Esophagus squamous epithelium (tissue), 5 donors: ENCODE results near the gene DCC. TPM values are rescaled to one million over a fixed set of nuclear protein-coding genes. Genes with fewer than 3 reads are reported as not detected.

Experiments
- DNase-seq: peaks from one replicate; lab custom pipeline; 2025; lab: John Stamatoyannopoulos, UW
- H3K27ac ChIP-seq, 4 donors: fragments of 200-600 bp; sonication (generic); one replicate each; pipeline ENCODE4 v1.5.1; 2016 to 2019; ENCODE audit warnings: mild to moderate bottlenecking in 1 of 4
- H3K27me3 ChIP-seq, 4 donors: fragments of 200-600 bp; sonication (generic); 1 replicate in 3 of 4; 2 replicates in 1 of 4; pipeline versions ENCODE4 v1.5.1 to v1.6.0; 2017 to 2021; ENCODE audit warnings: antibody characterized with exemption in 1 of 4
- H3K36me3 ChIP-seq, 3 donors: fragments of 200-600 bp; sonication (generic); one replicate each; pipeline ENCODE4 v1.5.1; 2016 to 2019
- H3K4me1 ChIP-seq, 3 donors: fragments of 200-600 bp; sonication (generic); one replicate each; pipeline ENCODE4 v1.5.1; 2017 to 2019
- H3K4me3 ChIP-seq, 4 donors: fragments of 200-600 bp; sonication (generic); 1 replicate in 3 of 4; 2 replicates in 1 of 4; pipeline ENCODE4 v1.5.1; 2016 to 2019; ENCODE audit warnings: mild to moderate bottlenecking in 2 of 4, moderate library complexity in 1 of 4
- H3K9me3 ChIP-seq, 3 donors: fragments of 200-600 bp; sonication (generic); one replicate each; pipeline ENCODE4 v1.5.1; 2016 to 2019
- POLR2A ChIP-seq, 4 donors: fragments of 450-650 bp; IDR thresholded peaks; one replicate each; pipeline ENCODE4 v1.6.1; 2017; ENCODE audit warnings: antibody characterized with exemption in 4 of 4, mild to moderate bottlenecking in 4 of 4, moderate library complexity in 3 of 4
- WGBS, 2 donors: methylation state at CpG; one replicate each; pipeline ENCODE4 v1.1.5; 2018; 5-methylcytosine and 5-hydroxymethylcytosine counted together
- intact Hi-C: fragments of 100-400 bp; cut with DNase I; formaldehyde crosslinking; loops from one replicate; pipeline ENCODE4 v1.15.0; 2022
- total RNA-seq, 4 donors: library from RNA; depleted of rRNA; stranded (reverse); fragments of >200 nt; gene quantifications; one replicate each; pipeline ENCODE4 v1.1.0, GENCODE V29; 2016
- TF ChIP-seq, protein P1 (sequence below), 6 experiments: fragments of 450-650 bp in 4 of 6; fragments of 200-600 bp in 2 of 6; sonication (generic) in 2 of 6; IDR thresholded peaks; one replicate each; pipeline ENCODE4 v1.5.1; 2016 to 2019; ENCODE audit warnings: antibody characterized with exemption in 6 of 6, mild to moderate bottlenecking in 4 of 6, moderate library complexity in 4 of 6
- donor health status: DM: yes; HTN: yes; CAD: no.

Gene DCC
- total RNA-seq, 4 donors from 2014 or later = 0.06 to 0.95 TPM; not detected in 2

DNA sequence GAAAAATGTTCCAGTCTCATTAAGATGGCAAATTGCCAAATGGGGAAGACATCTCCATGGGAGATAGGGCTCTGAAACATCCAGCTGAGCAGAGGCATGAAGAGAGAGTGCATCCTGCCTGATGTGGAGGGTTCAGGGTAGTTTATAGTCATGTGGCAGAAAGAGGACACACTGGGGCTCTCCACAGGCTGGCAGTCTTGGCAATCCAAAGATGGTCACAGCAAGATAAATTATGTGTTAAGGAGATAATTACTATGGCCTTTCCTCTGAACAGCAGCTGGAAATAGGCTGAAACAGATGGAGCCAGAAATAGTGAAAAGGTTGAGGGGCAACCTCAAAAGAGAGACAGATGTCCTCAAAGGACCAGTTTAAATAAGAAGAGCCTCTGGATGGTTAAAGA lies 97.2 kb downstream of the DCC start:
- TF ChIP-seq, protein P1, sequence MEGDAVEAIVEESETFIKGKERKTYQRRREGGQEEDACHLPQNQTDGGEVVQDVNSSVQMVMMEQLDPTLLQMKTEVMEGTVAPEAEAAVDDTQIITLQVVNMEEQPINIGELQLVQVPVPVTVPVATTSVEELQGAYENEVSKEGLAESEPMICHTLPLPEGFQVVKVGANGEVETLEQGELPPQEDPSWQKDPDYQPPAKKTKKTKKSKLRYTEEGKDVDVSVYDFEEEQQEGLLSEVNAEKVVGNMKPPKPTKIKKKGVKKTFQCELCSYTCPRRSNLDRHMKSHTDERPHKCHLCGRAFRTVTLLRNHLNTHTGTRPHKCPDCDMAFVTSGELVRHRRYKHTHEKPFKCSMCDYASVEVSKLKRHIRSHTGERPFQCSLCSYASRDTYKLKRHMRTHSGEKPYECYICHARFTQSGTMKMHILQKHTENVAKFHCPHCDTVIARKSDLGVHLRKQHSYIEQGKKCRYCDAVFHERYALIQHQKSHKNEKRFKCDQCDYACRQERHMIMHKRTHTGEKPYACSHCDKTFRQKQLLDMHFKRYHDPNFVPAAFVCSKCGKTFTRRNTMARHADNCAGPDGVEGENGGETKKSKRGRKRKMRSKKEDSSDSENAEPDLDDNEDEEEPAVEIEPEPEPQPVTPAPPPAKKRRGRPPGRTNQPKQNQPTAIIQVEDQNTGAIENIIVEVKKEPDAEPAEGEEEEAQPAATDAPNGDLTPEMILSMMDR (IDR thresholded peaks at IDR 0.05) = no peak
- TF ChIP-seq POLR2A (IDR thresholded peaks at IDR 0.05) = no peak
- Histone ChIP-seq H3K36me3 (no peaks in the 10 kb centered on the region), H3K27me3 (no peaks in the 10 kb centered on the region), H3K4me3 (no peak overlapping the region), H3K4me1 (no peaks in the 10 kb centered on the region), H3K9me3 (no peaks in the 10 kb centered on the region), H3K27ac (no peak overlapping the region)
- intact Hi-C loops = no loop called here
- no peak for DNase-seq

DNA sequence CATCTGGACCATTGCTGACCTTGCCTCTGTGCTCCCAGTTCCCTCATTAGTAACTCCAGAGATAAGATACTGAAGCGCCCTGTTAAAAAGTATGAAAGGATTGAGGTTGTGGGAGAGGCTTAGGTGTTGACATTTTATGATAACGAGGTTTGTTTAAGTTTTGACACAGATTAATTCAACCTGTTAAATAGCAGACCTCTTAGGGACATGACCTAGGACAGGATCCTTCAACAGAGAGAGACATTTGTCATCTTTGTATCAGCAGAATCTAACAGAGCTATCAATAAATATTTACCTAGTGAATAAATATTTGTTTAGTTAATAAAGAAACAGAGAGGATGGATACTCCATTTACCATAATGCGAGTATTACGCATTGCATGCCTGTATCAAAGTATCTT lies 99.5 kb downstream of the DCC start:
- WGBS, 2 donors = 39 to 45% methylated on average over 4 of the region's 4 CpGs
- no peak for TF ChIP-seq POLR2A (IDR thresholded peaks at IDR 0.05)
- TF ChIP-seq, protein P1 (IDR thresholded peaks at IDR 0.05) = no peak

DNA sequence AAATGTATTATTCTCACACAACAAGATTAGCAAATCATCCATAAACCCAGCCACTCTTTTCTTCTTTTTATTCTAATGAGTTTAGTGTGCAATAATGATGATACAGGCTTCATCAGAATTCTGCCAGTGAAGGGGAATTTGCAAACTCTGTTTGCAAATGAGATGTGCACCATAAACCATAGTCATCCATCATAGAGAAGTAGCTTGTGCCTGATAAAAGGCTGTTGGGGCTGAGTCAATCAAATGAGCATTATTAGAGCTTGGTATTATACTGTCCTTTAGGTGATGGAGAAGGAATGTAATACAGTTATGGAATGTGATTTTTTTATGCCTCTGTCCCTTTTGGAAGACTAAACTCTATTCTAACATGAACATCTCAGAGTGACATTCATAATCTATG lies 101.8 kb downstream of the DCC start:
- H3K4me1 ChIP-seq = no peaks in the 10 kb centered on the region
- H3K27me3 ChIP-seq = no peaks in the 10 kb centered on the region
- no peaks in the 10 kb centered on the region for H3K9me3 ChIP-seq
- TF ChIP-seq, protein P1 (IDR thresholded peaks at IDR 0.05) = no peak
- TF ChIP-seq POLR2A (IDR thresholded peaks at IDR 0.05) = no peak
- no peak for DNase-seq
- intact Hi-C loops = no loop called here
- H3K27ac ChIP-seq = no peak overlapping the region
- H3K4me3 ChIP-seq = no peak overlapping the region
- no peaks in the 10 kb centered on the region for H3K36me3 ChIP-seq

More for the DNA sequence above, 99.5 kb downstream of the DCC start:
- Histone ChIP-seq H3K27me3 (no peaks in the 10 kb centered on the region), H3K36me3 (no peaks in the 10 kb centered on the region), H3K9me3 (no peaks in the 10 kb centered on the region), H3K4me3 (no peak overlapping the region), H3K4me1 (no peaks in the 10 kb centered on the region), H3K27ac (no peak overlapping the region)
- intact Hi-C loops = no loop called here
- no peak for DNase-seq

DNA sequence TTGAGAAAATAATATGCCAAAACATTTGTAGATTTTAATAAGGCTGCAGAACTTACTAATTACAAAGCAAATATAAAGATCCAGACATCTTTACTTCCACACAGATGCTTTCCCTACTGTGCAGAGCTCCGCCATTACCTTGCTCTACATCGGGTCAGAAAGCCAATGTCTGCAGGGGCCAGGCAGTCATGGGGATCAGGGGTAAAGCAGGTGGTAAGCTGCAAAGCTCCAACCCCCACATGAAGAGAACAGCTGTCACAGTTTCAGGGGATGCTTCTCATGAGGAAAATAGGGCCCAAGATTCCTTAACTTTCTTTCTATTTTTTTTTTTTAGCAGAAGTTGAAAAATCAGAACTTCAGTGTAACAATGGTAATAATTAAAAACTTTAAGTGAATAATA lies 102.7 kb downstream of the DCC start:
- Histone ChIP-seq H3K4me1 (no peaks in the 10 kb centered on the region), H3K27me3 (no peaks in the 10 kb centered on the region), H3K36me3 (no peaks in the 10 kb centered on the region), H3K27ac (no peak overlapping the region), H3K9me3 (no peaks in the 10 kb centered on the region), H3K4me3 (no peak overlapping the region)
- intact Hi-C loops = no loop called here
- 76 to 93% methylated on average over 2 of the region's 2 CpGs for WGBS, 2 donors
- DNase-seq = no peak
- TF ChIP-seq, protein P1 (IDR thresholded peaks at IDR 0.05) = no peak
- TF ChIP-seq POLR2A (IDR thresholded peaks at IDR 0.05) = no peak

DNA sequence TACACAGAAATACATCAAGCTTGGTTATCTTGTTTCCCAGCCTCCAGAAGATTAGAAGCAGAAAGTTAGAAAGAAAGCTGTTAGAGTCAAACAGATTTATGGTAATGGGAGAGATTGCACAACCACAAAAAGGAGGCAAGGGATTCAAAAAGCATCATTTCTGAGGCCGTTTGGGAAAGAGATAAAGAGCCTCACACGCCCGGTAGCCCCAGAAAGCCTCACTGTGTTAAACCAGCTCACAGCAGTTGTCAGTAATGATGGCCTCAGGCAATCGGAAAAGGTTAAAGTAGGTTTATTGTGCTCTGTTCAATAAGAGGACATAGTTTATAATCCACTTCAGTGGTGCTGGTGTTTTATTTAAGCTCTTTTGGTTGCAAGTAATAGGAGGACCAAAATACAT lies 111.3 kb downstream of the DCC start:
- Histone ChIP-seq H3K27ac (no peak overlapping the region), H3K4me3 (no peak overlapping the region), H3K27me3 (no peaks in the 10 kb centered on the region), H3K36me3 (no peaks in the 10 kb centered on the region), H3K9me3 (no peaks in the 10 kb centered on the region), H3K4me1 (no peaks in the 10 kb centered on the region)
- TF ChIP-seq, protein P1 (IDR thresholded peaks at IDR 0.05) = no peak
- TF ChIP-seq POLR2A (IDR thresholded peaks at IDR 0.05) = no peak
- WGBS, 2 donors = 57 to 58% methylated on average over 4 of the region's 4 CpGs
- no peak for DNase-seq
- intact Hi-C loops = no loop called here
